Stimulated activated CD4-positive, alpha-beta T cell treated with anti-CD3 and anti-CD28 coated beads, TNF-alpha, amount 100 ng/mL, for 48 hours (primary cell): ENCODE measurements around the gene PTPN23.

Experiments
- DNase-seq, 3 donors: peaks; one replicate each; pipeline ENCODE4 v3.0.0-alpha.2; 2020; ENCODE audit warnings: low read depth in 3 of 3

Gene PTPN23

DNA sequence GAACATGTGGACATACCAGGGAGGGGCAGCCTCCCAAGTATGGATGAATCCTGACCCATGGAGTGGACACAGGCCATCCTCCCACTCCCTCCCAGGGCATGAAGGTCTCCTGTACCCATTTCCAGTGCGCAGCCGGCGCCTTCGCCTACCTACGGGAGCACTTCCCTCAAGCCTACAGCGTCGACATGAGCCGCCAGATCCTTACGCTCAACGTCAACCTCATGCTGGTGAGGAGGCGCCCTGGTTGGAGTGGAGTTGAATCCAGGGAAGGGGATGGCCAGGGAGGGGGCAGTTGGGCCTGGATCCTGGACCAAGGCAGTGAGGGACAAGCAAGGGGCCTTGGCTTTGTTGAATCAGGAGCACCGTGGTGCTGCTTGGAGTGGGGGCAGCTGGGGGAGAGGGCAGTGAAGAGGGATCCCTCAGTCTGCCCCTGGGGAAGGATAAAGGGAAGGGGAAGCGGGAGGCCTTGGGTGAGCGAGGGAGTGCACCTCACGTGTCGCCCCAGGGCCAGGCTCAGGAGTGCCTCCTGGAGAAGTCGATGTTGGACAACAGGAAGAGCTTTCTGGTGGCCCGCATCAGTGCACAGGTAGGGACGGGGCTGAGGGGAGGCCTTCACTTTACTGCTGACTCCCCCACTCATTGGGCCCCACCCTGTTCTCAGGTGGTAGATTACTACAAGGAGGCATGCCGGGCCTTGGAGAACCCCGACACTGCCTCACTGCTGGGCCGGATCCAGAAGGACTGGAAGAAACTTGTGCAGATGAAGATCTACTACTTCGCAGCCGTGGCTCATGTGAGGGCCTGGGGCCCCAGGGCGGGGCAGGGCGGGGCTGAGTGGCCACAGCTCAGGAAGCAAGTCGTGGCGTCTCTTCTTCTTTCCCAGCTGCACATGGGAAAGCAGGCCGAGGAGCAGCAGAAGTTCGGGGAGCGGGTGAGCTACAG is 25.3 kb downstream of the PTPN23 start:
- DNase-seq, result no peak

DNA sequence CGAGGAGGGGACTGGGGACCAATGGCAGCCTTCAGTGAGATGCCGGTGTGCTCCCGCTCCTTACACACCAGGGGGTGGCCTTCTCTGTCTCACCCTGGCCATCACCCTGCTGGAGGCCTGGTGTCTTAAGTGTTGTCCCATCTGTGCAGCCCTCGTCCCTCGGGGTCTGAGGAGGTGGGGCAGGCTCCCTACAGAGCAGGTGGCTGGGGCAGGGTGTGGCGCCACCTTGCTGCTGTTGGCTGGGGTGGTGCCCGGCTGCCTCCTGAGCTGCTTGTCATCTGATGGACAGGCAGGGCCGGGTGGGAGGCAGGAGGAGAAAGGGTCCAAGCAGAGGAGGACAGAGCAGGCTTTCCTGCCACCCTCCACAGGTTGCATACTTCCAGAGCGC is 25.9 kb downstream of the PTPN23 start:
- DNase-seq, result no peak

DNA sequence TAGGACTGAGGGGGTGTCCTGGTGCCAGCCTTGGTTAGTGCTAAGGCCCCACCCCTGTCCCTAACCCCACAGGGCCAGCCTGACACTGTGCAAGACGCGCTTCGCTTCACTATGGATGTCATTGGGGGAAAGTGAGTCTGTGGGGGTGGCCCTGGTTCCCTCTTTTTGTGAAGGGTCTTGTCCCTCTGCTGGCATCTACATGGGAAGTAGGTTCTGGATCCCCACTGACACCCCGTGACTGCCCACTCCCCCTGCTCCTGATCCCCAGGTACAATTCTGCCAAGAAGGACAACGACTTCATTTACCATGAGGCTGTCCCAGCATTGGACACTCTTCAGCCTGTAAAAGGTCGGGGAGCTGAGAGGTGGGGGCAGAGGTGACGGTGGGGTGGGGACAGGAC is 26.4 kb downstream of the PTPN23 start:
- no peak for DNase-seq

DNA sequence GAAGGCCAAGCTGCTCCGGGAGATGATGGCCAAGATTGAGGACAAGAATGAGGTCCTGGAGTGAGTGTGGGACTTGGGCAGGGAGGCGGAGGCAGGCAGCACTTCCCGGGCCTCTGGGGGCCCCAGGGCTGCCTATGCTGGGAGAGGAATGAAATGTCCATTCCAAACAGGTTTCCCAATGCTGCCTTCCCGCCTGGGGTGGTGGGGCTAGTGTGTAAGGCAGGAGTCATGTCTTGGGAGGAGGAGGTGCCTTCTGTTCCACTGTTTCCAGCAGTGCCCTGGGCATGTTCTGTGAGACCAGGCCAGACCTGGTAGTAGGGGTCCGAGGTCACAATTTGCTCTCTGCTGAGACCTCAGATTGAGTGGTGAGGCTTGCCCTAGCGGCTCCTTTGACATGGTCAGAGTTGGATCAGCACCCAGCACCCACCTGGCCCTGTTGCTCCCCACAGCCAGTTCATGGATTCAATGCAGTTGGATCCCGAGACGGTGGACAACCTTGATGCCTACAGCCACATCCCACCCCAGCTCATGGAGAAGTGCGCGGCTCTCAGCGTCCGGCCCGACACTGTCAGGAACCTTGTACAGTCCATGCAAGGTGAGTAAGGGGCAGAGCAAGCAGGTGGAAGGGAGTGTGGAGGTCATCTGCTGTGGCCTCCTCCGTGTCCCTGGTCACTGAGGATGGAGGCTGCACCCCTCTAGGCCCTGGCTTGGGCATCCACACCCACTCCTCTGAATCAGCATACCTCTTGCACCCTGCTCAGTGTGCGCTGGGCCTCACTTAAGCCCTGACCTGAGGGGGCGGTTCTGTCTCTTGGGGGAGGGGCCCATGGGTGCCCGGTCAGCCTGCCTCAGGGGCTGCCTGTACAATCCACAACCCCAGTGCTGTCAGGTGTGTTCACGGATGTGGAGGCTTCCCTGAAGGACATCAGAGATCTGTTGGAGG is 27.3 kb downstream of the PTPN23 start:
- DNase-seq, result no peak

DNA sequence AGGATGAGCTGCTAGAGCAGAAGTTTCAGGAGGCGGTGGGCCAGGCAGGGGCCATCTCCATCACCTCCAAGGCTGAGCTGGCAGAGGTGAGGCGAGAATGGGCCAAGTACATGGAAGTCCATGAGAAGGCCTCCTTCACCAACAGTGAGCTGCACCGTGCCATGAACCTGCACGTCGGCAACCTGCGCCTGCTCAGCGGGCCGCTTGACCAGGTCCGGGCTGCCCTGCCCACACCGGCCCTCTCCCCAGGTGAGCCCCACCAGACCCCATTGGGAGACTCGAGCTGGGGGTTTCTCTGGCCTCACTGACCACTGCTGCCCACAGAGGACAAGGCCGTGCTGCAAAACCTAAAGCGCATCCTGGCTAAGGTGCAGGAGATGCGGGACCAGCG is 28.0 kb downstream of the PTPN23 start:
- DNase-seq, result no peak

DNA sequence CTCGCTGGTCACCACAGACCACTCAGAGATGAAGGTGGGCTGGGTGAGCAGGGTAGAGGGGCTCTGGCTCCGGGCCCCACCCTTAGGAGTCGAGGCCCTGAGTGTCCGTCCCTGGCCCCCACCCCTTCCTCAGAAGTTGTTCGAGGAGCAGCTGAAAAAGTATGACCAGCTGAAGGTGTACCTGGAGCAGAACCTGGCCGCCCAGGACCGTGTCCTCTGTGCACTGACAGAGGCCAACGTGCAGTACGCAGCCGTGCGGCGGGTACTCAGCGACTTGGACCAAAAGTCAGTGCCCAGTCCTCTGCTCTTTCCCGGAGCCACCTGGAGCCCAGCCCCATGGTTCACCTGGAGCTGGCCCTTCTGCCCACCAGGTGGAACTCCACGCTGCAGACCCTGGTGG is 28.5 kb downstream of the PTPN23 start:
- no peak for DNase-seq

DNA sequence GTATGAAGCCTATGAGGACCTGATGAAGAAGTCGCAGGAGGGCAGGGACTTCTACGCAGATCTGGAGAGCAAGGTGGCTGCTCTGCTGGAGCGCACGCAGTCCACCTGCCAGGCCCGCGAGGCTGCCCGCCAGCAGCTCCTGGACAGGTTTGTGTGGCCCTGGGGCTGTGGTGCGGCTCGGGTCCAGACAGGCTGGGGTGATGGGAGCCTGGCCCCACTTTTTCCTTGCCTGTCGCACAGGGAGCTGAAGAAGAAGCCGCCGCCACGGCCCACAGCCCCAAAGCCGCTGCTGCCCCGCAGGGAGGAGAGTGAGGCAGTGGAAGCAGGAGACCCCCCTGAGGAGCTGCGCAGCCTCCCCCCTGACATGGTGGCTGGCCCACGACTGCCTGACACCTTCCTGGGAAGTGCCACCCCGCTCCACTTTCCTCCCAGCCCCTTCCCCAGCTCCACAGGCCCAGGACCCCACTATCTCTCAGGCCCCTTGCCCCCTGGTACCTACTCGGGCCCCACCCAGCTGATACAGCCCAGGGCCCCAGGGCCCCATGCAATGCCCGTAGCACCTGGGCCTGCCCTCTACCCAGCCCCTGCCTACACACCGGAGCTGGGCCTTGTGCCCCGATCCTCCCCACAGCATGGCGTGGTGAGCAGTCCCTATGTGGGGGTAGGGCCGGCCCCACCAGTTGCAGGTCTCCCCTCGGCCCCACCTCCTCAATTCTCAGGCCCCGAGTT is 29.0 kb downstream of the PTPN23 start:
- DNase-seq, result no peak

DNA sequence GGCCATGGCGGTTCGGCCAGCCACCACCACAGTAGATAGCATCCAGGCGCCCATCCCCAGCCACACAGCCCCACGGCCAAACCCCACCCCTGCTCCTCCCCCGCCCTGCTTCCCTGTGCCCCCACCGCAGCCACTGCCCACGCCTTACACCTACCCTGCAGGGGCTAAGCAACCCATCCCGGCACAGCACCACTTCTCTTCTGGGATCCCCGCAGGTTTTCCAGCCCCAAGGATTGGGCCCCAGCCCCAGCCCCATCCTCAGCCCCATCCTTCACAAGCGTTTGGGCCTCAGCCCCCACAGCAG is 29.5 kb downstream of the PTPN23 start:
- no peak for DNase-seq

DNA sequence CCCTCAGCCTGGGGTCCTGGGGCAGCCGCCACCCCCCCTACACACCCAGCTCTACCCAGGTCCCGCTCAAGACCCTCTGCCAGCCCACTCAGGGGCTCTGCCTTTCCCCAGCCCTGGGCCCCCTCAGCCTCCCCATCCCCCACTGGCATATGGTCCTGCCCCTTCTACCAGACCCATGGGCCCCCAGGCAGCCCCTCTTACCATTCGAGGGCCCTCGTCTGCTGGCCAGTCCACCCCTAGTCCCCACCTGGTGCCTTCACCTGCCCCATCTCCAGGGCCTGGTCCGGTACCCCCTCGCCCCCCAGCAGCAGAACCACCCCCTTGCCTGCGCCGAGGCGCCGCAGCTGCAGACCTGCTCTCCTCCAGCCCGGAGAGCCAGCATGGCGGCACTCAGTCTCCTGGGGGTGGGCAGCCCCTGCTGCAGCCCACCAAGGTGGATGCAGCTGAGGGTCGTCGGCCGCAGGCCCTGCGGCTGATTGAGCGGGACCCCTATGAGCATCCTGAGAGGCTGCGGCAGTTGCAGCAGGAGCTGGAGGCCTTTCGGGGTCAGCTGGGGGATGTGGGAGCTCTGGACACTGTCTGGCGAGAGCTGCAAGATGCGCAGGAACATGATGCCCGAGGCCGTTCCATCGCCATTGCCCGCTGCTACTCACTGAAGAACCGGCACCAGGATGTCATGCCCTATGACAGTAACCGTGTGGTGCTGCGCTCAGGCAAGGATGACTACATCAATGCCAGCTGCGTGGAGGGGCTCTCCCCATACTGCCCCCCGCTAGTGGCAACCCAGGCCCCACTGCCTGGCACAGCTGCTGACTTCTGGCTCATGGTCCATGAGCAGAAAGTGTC is 30.2 kb downstream of the PTPN23 start:
- DNase-seq, result no peak

DNA sequence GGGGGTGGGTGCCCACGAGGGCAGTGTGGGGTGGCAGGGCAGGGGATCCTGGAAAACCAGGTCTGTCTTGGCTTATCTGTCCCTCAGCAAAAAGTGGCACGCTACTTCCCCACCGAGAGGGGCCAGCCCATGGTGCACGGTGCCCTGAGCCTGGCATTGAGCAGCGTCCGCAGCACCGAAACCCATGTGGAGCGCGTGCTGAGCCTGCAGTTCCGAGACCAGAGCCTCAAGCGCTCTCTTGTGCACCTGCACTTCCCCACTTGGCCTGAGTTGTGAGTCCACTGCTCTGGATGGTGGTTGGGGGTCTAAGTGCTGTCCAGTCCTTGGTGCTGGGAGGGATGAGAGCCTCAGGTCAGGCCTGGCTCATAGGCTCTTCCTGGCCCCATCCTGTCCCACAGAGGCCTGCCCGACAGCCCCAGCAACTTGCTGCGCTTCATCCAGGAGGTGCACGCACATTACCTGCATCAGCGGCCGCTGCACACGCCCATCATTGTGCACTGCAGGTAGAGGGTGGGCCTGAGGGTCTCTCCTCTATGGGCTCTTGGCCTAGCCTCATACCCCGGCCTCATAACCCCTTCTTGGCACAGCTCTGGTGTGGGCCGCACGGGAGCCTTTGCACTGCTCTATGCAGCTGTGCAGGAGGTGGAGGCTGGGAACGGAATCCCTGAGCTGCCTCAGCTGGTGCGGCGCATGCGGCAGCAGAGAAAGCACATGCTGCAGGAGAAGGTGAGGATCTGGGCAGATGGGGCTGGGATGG is 31.1 kb downstream of the PTPN23 start:
- no peak for DNase-seq

DNA sequence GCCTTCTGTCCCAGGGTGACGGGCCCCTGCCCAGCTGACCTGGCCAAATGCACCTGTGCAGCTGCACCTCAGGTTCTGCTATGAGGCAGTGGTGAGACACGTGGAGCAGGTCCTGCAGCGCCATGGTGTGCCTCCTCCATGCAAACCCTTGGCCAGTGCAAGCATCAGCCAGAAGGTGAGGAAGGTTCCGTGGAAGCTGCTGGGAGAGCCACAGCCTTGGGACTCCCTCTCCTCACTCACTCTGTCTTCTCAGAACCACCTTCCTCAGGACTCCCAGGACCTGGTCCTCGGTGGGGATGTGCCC is 31.6 kb downstream of the PTPN23 start:
- DNase-seq, result no peak

DNA sequence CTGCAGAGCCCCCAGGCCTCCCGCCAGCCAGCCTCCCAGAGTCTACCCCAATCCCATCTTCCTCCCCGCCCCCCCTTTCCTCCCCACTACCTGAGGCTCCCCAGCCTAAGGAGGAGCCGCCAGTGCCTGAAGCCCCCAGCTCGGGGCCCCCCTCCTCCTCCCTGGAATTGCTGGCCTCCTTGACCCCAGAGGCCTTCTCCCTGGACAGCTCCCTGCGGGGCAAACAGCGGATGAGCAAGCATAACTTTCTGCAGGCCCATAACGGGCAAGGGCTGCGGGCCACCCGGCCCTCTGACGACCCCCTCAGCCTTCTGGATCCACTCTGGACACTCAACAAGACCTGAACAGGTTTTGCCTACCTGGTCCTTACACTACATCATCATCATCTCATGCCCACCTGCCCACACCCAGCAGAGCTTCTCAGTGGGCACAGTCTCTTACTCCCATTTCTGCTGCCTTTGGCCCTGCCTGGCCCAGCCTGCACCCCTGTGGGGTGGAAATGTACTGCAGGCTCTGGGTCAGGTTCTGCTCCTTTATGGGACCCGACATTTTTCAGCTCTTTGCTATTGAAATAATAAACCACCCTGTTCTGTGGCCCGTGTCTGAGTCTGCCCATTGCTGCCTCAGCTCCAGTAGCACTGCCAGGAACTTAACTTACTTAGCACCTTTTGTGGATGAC is 32.2 kb downstream of the PTPN23 start:
- DNase-seq, result no peak

DNA sequence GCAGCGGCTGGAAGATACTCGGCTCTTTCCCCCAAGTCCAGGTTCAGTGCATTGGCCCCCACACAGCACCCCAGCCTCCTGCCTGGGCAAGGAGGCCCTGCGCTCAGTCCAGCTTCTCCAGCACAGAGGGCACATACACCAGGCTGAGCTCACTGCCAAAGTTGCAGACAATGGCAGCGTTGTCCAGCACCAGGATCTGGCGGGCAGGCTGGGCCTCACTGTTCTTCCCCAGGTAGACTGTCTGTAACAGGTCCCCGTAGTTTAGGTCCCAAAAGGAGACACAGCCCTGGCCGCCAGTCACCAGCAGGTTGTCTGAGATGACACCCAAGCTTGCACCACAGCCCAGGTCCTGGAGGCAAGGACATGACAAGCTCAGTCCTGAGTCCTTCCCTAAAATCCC is 32.9 kb downstream of the PTPN23 start:
- DNase-seq, result no peak

DNA sequence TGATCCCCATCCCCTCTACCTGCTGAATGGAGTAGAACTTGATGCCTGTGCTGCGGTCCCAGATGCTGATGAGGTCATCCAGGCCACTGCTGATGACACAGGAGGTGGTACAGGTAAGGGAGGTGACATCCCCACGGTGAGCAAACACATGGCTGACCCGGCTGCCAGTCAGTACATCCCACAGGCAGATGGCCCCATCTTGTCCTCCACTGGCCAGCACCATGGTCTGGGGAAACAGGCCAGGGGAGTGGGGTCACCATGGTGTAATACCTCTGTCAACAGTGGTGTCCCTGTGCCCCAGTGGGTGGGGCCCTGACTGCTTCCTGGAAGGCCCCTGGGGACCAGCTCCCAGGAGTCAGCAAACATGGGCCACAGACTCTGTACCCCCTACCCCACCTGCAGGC is 33.3 kb downstream of the PTPN23 start:
- no peak for DNase-seq

DNA sequence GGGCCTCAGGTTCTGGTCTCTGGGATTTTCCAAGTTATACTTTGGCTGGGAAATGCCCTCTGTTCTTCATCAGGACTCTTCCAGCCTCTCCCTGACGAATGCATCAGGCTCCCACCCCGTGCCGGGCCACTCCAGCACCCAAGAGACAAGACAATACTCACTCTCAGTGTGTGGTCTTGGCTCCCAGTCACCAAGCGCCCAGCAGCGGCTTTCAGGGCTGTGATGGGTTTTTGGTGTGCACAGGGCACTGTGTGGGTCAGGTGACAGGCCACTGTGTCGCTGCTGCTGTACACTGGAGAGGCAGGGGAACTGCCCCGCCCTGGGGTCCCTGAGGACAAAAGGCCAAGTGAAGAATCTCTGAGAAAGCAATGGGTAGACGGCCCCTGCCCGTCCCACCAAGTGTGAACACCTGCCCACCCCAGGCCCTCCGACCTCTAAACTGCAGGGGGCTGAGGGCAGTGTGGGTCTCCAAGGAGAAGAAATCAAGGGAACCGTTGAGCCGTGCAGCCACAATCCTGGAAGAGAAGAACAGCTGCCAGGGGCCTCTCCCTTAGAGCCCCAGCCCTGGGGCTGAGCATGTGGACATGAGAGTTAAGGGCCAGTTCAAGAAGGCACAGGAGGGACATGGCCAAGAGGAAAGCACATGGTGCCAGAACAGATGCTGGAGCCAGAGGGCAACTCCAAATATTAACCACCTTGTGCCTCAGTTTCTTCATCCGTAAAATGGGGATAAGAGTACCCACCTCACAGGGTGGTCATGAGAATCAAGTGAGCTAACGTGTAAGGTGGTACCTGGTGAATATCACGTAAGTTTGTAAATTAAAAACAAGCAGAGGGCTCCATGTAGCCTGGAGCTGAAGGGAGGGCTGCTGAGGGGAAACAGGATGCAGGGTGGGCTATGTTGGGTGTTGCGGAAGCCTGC is 34.1 kb downstream of the PTPN23 start:
- no peak for DNase-seq

DNA sequence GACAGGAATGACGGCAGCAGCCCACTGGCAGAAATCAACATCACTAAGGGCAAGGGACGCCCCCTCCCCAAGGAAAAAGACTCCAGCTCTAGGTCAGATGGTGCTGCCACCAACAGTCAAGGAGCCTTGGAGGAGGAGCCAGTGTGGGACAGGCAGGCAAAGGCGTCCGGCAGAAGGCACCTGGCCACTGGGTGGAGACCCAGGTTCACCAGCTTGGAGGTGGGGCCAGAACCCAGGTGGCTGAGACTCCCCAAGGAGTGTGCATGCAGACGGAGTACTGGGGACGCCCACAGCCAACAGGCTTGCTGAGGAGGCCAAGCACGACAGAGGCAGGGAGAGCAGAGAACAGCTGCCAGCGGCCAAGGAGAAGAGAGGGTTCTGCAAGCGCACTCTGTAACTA is 35.2 kb downstream of the PTPN23 start:
- no peak for DNase-seq

DNA sequence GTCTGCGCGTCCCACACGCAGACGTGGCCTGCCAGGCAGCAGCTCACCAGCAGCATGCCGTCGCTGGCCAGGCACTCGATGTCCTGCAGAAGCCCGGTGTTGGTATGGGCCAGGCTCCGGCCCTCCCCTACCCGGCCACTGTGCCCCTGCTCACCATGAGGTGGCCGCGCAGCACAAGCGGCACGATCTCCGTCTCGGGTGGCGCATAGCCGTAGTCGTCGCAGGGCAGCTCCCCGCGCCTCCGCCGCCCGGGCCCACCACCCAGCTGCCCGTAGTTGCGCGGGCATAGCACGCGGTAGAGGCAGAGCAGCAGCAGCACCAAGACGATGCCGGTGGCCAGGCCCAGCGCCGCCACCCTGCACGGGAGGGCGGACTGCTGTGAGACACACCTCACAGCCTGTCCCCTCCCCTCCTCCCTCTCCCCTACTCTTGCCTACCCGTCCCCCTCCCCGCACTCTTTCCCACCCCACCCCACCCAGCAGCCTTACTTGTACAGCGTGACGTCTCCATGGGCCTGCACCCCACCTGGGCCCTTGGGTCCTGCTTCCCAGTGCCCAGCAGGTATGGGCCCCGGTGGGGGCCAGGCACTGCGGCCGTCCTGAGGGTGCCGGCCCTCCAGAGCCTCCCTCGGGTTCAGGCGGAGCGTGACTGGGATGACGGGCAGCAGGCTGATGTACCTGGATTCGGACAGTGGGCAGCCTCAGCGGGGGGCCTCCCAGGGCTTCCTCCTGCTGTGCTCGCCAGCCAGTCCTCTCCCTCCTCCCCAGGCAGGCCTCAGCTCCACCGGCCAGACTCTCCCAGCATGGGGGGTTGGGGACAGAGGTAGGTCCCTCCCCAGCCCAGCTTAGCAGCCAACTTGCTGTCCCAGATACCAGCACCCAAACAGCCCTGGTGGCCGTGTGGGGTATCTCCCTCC is 37.6 kb downstream of the PTPN23 start:
- no peak for DNase-seq
